D721Med (cell line): ENCODE measurements around the gene TMEM179B.

Experiments
- DNase-seq: peaks from one replicate; pipeline ENCODE4 v3.0.0; 2011; ENCODE audit warnings: low spot score; ENCODE audit not compliant: insufficient read length
- FAIRE-seq: peaks from 2 replicates; lab custom pipeline; 2011; peaks lifted over from hg19 to GRCh38; lab: Jason Lieb, UNC
- CTCF ChIP-seq: IDR thresholded peaks from 2 replicates; pipeline ENCODE4 v1.5.1; 2012; ENCODE audit warnings: mild to moderate bottlenecking, control low read depth; ENCODE audit not compliant: insufficient read depth; ENCODE audit errors: missing control alignments

The TMEM179B gene

GRCh38 chr11:62792202-62792575 lies 5.0 kb downstream of the TMEM179B start:
- no peak for TF ChIP-seq CTCF
- DNase-seq (no peak), FAIRE-seq (no peak)

- FAIRE-seq (no peak), DNase-seq (no peak)
- TF ChIP-seq CTCF: no peak
These were observed 7.1 kb downstream of the TMEM179B start for GRCh38 chr11:62794201-62794775.

GRCh38 chr11:62796281-62796680 lies 9.1 kb downstream of the TMEM179B start:
- FAIRE-seq (no peak), DNase-seq (no peak)
- no peak for TF ChIP-seq CTCF

- DNase-seq (no peak), FAIRE-seq (no peak)
- no peak for TF ChIP-seq CTCF
These were observed 12.3 kb downstream of the TMEM179B start for GRCh38 chr11:62799486-62799885.

GRCh38 chr11:62801071-62801470 lies 13.9 kb downstream of the TMEM179B start:
- DNase-seq (no peak), FAIRE-seq (no peak)
- no peak for TF ChIP-seq CTCF

GRCh38 chr11:62804310-62805075 lies 17.3 kb downstream of the TMEM179B start:
- no peak for TF ChIP-seq CTCF
- no peak for FAIRE-seq

GRCh38 chr11:62805076-62805892 lies 18.1 kb downstream of the TMEM179B start, which contains the start of gene NXF1:
Gene NXF1 (minus strand): TSS chr11:62805440. CDS start chr11:62805356, 84 bp downstream.
- FAIRE-seq: no peak
- TF ChIP-seq CTCF: no peak

More at GRCh38 chr11:62804310-62805075, 17.3 kb downstream of the TMEM179B start:
- no peak for DNase-seq

More at GRCh38 chr11:62805076-62805892, 18.1 kb downstream of the TMEM179B start, which contains the start of gene NXF1:
- DNase-seq: peak; percentile 93
